NOMO-1 treated with dmso at 0.1 percent for 144 hours (cell line): ENCODE results near the gene CCDC61.

ENCODE experiments used
- DNase-seq: peaks from one replicate; lab custom pipeline; 2025; ENCODE audit not compliant: unreplicated experiment; lab: John Stamatoyannopoulos, UW

Gene CCDC61

DNA sequence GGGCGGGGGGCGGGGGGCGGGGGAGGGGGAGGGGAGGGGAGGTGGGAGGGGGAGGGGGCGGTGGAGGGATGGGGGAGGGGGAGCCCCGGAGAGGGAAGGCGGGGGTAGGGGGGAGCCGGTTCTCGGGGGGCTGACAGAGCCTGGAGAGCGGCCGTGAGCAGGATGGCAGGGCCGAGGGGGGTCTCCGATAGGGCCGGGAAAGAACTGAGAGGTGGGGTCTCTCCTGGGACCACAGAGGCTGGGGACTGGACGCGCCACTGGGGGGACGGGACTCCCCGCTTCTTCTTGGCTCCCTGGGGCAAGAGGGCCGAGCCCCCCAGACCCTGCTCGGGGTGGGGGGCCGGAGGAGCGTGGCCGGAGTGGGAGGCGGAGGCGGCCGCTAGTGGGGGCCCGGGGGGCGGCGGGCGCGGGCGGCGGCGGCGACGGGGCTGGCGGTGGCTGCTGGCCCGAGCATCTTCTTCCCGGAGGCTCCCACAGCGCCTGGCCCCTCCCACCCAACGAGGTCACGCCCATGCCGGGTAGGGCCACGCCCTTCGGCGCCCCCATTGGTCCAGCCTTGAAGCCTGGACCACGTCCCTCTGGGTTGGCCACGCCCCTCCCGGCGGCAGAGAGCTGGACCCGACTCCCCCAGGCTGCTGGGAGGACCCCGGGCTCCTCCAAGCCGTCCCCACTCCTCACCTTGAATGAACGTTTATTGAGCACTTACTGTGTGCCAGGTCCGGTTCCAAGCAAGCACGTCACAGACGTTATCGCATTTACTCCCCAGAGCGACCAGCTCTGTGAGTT, 21.5 kb upstream of the CCDC61 start, which contains the start of gene NOVA2:
NOVA2 (minus strand) TSS at position 313 of the 786 bp plus-strand sequence. CDS start 514 bp downstream, outside the sequence.
- DNase-seq: no peak

DNA sequence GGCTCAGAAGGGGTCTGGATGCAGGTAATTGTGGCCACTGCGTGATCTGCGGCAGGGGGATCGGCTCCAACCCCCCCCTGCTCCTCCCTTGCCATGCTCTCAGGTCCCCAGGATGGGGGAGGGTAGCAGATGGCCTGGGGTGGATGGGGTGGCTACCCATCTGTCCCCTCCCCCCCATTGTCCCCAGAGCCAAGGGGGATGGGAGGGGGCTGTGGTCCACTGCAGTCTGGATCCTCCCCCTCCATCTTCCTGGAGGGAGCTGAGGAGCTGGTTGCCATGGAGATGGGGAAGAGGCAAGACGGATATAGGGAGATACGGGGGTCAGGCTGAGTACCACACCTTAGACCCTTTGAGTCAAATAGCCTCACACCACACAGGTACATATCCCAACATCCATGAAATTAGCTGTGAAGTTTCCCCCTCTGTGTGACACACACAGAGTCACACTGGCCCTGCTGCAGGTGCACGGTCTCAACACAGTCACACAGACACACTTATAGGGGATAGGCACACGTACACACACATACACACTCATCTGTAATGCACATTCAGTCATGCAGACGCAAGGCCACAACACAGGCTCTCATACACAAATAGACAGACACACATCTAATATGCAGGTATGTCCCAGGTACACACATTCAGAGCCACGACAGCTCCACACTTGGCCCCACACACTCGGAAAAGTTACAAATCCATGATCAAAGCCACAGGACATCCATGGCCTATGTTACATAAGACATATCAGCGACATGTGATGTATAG, 19.8 kb upstream of the CCDC61 start:
- DNase-seq: no peak

DNA sequence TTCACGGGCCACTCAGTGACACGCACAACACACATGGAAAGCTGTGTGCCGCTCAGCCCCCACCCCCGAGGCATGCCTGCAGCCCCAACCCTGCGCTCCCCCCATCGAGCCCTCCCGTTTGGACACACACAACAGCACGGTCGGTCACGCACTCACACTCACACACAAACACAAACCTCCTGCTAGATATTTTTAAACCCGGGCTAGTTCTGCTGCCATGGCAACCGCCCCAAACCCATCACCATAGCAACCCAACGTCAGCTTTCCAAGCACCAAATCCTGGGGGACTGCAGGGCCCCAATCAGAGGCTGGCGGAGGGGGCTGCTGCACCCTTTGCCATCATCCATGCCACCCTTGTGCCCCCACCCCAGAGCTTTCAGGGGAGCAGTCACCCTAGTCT, 19.1 kb upstream of the CCDC61 start:
- no peak for DNase-seq

DNA sequence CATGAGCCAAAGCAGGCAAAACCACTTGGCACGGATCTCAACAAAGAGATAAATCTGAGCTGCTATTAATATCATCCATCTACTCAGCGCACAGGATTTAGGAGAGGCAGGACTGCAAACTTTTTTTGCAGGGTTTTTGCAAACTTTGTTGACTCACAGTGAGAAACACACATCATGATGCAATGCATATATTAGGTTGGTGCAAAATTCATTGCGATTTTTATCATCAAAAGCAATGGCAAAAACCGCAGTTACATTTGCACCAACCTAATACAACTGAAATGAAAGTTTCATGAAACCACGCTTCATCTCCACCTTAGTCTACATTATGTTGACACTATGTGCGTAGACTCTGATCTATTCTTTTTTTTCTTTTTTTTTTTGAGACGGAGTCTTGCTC, 17.1 kb upstream of the CCDC61 start:
- DNase-seq: no peak

DNA sequence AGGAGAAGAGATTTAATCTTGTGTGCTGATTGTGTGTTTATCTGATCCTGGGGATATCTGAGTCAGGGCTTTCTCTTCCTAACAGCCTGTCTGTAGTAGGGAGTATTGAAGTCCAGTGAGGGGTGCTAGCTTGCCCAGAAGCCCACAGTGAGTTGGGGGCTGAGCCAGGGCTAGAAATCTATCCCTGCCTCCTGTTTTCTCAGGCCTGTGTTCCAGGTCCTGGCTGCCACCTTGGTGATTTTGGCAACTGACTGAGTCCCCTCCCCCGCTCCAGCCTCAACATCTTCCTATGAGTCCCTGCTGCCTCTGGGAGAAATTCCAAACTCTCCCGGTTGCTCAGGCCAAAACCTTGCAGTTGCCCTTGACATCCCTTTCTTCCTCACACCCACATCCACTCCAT, 13.9 kb upstream of the CCDC61 start:
- no peak for DNase-seq

DNA sequence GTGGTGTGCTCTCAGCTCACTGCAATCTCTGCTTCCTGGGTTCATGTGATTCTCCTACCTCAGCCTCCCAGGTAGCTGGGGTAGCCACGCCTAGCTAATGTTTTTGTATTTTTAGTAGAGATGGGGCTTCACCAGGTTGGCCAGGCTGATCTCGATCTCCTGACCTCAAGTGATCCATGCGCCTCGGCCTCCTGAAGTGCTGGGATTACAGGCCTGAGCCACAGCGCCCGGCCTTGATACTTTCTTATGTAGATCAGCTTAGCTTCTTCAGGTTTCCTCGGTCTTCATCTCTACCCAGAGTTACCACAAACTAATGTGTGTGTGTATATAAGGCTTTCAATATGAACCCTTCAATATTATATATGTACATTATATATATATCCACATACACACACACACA, 9.9 kb upstream of the CCDC61 start:
- DNase-seq: no peak

DNA sequence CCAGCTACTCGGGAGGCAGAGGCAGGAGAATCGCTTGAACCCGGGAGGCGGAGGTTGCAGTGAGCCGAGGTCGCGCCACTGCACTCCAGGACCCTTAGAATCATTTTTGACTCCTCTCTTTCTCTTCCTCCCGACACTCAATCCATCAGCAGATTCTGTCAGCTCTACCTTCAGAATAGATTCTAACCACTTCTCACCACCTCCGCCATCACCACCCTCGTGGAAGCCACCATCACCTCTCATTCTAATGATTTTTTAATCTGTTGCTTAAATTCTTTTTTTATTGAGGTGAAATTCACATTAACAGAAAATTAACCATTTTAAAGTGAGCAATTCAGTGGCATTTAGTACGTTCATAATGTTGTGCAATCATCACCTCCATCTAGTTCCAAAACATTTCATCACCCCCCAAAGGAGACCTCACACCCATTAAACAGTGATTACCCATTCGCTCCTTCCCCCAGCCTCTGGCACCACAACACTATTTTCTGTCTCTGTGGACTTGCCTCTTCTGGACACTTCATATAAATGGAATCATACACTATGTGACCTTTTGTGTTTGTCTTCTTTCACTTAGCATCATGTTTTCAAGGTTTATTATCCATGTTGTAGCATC, 5.0 kb upstream of the CCDC61 start:
- no peak for DNase-seq

DNA sequence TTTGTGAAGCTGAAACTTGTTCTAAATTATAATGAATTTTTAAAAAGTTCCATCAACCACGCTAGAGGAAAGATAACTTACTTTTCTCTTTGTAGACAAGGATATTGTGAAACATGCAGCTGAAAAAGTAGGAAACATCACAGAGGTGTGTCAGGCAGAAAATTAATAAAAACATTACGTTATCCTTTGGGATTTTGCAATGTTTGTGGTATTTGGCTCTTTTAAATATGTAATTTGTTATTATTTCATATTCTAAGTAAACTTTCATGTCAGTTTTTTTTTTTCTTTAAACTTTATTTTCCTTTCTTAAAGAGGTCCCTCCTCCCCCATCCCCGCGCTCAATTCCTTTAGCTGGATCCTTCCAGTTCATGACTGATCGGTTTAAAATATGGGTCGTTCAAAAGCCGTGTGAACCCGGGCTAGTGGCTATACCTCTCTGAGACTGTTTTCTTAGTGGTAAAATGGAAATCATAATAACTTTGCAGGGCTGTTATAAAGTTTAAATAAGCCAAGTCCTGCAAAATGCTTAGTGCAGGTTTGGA, 740 bp upstream of the CCDC61 start:
- DNase-seq: no peak

DNA sequence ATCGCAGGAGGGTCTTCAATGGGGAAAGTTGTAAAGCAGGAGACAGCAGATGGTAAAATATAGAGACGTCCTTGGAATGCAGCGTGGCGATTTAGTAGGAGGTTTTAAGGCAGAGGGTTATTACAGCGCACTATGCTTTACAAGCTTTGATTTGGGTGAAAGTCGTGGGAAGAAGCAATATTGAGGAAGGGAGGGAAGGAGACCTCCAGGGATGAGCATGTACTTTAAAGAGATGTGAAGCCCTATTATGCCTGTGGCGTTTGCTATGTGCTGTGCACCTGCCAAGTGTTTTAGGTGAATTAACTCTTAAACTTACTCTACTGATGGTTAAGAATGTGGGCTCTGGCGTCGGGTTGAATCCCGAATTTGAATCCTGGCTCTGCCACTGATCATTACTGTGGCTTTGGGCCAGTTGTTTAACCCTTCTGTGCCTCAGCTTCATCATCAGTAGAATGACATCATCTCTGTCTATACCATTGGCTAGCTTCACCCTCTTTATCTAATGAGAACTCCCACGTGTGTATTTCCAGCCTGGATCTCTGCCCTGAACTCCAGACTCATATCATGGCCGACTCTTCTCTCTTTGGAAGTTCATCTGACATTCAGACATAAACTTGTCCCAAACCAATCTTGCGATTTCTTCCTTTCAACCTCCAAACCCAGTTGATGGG, 583 bp downstream of the CCDC61 start:
- no peak for DNase-seq

DNA sequence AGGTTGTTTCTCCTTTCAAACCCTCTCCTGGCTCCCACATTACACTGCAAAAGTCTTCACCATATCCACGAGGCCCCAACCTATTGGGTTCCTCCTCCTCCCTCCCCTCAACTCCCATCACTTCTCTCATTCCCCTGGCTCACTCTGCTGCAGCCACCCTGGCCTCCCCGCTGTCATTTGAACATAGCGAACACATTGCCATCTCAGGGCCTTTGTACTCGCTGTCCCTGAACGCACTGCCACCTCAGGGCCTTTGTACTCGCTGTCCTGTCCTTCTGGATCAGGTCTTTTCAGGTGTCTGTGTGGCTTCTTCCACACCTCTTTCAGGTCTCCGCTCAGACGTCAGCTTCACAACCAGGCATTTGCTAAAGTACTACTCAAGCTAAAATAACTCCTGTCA, 1.7 kb downstream of the CCDC61 start:
- DNase-seq: no peak

DNA sequence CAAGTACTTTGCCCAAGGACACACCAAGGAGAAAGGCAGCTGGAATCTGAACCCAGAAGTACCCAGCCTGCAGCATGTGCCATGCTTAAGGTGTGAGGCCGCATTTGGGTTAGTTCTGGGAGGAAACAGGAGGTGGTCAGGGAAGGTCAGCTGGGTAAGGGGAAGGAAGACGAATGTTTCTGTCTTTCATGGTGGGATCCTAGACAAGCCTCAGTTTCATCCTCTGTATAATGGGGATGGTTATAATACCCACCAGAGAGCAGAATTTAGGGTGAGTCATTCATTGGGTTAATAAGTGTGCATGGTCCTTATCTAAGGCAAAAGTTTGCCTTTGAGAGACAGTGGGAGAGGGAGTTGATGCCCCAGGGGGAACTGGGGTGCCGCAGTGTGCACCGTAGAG, 3.6 kb downstream of the CCDC61 start:
- no peak for DNase-seq

DNA sequence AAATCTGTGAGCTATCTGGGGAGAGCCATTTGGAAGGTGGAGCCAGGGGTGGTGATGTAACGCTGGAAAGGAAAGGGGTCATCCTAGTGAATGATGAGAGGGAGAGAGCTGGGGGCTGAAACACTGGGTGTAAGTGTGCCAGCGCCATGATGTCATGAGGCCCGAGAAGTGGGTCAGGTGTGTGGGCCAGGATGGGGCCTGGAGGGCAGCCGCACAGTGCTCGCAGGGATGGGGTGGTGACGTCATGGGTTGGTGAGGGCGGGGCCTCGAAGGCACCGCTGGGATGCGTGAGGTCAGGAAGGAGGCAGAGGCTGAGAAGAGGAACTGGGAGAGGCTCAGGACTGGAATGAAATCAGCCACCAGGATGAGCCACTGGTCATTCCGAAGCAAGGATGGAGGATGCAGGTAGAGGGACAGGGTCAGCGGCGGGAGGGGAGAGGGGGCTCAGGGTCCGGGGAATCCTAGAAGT, 4.4 kb downstream of the CCDC61 start:
- no peak for DNase-seq

DNA sequence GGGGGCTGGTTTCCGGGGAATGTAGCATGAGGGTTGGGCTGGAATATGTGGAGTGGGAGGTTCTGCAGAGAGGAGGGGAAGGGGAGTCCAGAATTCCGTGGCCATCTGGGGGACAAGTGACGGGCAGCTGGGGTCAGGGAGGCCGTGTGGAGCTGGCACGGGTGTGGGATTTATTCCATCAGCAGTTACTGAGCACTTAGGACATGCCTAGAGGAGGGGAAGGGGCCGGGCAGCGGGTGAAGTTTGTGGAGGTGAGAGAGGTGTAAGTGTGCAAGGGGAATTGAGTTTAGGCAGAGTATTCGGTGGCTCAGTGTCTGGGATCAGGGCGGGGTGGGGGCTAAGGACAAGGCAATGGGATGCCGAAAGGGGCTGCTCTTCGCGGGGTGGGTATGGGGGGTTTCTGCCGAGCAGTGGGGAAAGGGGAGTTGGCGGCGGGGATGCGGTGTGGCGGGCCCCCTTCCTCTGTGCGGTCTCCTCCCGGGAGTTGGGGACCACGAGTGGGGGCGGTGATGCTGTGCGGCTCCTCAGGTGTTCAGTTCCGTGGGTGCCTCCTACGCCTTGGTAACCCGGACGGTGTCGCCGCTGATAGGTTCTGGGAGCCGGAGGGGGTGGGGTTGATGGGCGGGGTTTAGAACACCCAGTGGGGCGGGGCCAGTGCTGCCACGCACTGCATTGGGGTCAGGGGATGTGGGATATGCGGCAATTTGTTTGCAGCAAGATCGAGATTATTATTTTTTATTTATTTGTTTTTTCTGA, 5.4 kb downstream of the CCDC61 start:
- DNase-seq: no peak

DNA sequence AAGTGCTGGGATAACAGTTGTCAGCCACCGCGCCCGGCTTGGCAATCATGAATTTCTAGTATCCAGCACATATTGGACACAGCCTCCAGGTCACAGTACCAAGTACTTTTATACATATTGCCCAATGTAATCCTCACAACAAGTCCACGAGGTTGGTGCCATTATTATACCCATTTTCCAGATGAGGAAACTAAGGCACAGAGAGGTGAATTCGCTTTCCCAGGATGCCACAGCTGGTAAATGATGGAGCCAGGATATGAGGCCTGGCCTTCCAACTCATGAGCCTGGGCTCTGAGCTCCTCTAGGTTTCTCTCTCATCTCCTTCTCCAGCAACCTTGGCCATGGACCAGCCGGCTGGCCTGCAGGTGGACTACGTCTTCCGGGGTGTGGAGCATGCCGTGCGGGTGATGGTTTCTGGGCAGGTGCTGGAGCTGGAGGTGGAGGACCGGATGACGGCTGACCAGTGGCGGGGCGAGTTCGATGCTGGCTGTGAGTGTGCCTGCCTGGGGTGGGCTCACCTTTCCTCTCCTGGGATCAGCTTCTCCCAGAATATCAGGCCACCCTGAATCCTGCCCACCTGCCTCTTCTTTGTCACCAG, 7.5 kb downstream of the CCDC61 start:
- DNase-seq: no peak

DNA sequence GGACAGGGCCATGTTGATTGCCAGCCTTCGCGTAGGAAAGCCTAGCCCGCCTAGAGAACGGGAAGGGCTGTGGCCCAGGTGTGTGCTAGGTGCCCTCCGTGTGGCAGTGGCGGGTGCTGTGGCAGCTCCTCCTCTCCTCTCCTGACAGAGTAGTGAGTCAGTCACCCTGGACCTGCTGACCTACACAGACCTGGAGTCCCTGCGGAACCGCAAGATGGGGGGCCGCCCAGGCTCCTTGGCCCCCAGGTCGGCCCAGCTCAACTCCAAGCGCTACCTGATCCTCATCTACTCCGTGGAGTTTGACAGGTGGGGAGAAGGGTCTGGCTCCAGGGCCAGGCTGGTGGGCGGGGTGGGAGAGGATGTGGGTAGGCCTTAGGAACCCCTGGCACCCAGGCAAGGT, 11.1 kb downstream of the CCDC61 start:
- DNase-seq: no peak

DNA sequence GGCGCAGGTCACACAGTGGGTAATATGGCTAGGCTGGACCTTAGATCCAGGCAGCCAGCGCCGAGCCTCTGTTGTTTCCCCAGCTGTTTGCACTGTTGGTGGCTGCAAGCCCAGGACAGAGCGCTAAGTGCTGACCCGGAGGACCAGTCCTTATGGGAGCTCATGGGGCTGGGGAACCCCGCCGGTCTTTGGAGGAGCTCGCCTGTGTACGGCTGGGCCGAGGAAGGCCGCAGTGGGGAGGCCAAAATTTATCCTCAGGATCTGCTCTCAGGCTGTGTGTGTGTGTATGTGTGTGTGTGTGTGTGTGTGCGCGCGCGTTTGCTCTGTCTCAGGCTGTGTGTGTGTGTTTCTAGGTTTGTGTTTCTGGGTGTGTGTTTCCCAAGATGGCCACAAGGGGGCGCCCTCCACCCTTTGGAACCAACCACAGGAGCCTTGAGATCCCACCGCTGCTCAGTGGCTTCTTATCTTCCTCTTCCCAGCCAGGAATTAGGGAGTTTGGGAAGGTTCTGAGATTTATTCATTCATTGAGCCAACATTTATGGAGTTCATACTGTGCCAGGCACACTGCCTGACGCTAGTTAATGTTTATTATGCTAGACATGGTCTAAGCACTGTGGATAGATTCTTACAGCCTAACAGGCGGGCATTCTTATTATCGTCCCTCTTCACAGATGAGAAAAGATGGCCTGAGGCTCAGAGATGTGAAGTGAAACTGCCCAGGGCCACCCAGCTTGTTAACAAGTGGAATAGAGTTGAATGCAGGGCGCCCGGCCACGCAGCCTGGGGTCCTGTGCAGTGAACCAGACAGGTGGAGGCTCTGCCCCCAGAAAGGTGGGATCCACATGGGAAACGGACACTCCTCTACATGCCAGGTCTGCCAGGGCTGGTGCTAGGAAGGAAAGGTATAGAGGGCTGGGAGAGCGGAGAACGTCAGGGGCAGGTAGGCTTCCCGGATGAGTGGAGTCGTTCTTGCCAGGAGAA, 14.6 kb downstream of the CCDC61 start:
- DNase-seq: no peak

DNA sequence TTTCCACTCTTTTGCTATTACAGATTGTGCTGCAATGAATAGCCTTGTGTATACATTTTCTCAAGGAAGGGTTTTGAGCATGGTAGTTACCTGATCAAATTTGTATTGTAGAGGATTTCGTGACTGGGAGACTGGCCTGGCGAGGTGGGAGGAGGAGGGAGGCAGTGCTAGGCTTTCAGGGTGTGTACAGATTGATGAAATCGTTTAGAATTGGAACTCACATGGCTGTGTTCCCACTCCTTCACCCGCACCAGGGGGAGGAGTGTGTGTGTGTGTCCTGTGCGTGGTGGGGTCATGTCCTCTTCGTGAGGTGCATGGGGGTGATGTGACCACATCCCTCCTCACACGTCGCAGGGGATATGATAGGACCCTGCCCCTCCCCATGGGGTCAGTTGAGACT, 19.3 kb downstream of the CCDC61 start:
- DNase-seq: no peak

DNA sequence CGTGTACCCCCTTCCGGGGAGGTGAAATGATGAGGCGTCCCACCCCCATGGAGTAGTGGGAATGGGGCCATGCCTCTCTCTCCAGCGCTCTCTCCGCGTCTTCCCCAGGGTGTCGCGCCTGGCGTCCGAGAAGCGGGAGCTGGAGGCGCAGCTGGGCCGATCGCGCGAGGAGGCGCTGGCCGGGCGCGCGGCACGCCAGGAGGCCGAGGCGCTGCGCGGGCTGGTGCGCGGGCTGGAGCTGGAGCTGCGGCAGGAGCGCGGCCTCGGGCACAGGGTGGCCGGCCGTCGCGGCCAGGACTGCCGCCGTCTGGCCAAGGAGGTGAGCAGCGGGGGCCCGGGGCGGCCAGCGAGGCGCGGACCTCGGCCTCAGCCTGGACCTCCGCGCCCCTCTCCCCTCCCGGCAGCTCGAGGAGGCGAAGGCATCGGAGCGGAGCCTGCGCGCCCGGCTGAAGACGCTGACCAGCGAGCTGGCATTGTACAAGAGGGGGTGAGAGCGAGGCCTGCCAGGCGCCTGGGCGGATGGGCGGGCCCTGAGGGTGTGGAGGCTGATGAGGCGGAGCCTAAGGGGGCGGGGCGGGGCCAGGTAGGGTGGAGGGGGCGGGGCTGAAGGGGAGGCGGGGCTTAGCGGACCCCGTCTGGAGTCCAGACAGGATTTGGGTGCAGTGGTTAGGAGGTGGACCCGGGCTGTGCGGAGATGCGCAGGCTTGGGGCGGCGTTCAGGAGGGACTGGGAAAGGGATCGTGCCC, 19.8 kb downstream of the CCDC61 start:
- no peak for DNase-seq
